Inflammatory macrophage (primary cell): ENCODE data around the gene SET.
A peak's percentile ranks its signal among the peaks of the same experiment; 100 is the strongest.
"Not testable (repeated sequence)": the region's sequence is repeated elsewhere in the genome, so short reads cannot be mapped to it uniquely, and the experiment has no call there.

ENCODE experiments used
- DNase-seq, 2 donors: peaks; one replicate each; pipeline ENCODE4 v3.0.0-alpha.2; 2020 to 2022

Gene SET

GRCh38 chr9:128687453-128687852, 1.6 kb upstream of the SET start:
- no peak for DNase-seq

DNA sequence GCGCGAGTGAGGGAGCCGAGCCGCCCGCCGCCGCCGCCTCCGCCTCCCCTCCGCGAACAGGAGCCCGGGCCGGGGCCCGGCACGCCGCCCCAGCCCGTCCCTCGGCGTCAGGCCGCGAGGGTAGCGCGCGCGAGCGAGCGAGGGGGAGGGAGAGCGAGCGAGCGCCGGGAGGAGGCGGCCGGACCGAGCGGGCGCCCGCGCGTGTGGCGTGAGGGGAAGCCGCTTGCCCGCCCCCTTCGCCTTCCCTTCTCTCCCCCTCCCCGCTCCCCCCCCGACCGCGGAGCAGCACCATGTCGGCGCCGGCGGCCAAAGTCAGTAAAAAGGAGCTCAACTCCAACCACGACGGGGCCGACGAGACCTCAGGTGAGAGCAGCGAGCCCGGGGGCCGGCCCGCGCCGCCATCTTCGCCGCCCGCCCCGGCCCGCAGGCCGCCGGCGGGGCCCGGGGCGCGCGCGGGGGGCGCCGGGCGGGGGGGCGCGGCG, 312 bp downstream of the SET start:
- no peak for DNase-seq

GRCh38 chr9:128689820-128690683, 1.0 kb downstream of the SET start:
- peak in 1 of 2 donors; percentile 22 for DNase-seq

DNA sequence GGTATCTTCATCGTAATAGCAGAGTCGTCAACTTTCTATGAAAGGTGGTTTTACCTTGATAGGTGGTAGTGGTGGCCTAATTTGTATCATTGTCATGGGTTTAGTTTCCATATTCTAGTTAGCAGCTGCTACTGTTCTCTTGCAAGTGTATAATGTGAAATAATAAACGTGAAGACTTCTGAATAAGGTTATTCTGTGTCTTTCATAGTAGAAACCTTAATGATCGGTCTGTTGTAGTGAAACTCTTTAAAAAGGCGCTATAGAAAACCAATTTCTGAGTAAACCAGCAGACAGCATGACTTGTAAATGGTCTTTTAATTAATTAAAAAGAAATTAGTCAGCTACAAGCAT, 1.6 kb downstream of the SET start:
- no peak for DNase-seq

DNA sequence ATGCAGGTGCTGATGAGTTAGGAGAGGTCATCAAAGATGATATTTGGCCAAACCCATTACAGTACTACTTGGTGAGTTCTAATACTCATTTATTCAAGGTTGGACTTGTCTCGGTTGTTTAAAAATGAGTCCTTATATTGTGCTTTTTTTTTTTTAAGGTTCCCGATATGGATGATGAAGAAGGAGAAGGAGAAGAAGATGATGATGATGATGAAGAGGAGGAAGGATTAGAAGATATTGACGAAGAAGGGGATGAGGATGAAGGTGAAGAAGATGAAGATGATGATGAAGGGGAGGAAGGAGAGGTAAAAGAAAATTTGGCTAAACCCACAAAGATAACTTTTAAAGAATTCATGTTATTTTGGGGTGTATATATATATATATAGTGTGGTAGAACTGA, 4.7 kb downstream of the SET start:
- DNase-seq = not testable (repeated sequence)

DNA sequence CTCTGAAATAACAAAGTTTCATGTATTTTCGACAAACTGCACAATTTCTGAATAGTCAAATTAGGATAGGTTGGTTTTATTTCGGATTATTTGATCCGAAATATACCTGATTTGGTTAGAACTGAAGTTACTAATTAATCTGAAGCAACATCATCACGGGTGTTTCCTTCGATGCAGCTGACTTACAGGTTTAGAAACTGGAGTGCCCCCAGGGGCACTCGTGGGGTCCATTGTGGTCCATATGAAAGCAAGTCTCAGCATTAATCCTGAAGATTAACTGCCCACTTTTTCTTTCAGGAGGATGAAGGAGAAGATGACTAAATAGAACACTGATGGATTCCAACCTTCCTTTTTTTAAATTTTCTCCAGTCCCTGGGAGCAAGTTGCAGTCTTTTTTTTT, 5.3 kb downstream of the SET start:
- DNase-seq = no peak

DNA sequence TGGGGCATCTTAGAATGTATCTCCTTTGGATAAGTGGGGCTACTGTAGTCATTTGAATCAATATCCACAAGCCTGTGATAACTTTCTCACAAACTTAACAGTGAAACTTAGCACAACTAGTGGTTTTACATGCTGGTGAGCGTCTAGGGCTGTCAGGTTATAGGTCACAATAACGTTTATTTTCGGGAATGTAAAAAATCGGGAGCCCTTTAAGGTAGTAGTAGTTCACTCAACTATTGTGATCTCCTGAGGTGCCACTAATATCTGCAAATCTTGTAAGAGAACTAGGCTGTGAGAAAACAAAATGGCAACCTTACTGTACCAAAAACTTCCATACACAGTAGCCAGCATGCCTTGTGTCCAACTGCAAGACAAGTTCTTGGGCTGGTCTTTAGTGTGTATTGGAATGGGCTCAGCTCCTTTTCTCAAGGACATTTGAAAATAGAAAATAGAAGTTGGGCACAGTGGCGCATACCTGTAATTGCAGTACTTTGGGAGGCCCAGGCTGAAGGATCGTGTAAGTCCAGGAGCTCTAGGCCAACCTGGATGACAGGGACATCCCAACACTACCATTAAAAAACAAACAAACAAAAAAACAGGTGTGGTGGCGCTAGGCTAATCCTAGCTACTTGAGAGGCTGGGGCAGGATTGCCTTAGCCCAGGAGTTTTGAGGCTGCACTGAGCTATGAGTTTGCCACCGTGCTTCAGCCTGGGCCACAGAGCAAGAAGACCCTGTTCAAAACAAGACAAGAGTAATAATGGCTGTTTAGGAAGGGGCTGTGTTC, 8.1 kb downstream of the SET start:
- no peak for DNase-seq

DNA sequence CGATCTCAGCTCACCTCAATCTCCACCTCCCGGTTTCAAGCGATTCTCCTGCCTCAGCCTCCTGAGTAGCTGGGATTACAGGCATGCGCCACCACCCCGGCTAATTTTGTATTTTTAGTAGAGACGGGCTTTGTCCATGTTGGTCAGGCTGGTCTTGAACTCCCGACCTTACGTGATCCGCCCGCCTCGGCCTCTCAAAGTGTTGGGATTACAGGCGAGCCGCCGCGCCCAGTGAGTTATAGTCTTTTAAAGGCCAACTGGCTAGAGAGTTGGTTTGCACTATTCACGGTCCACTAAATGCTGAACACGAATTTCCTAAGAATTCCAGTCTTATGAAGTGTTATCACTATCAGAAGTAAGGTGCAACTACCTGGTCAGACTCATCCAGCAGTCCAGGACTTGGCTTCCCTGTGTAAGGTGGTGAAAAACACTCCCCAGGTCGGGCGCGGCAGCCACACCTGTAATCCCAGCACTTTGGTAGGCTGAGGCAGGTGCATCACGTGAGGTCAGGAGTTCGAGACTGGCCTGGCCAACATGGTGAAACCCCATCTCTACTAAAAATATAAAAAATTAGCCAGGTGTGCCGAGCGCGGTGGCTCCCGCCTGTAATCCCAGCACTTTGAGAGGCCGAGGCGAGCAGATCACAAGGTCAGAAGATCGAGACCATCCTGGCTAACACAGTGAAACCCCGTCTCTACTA, 10.2 kb downstream of the SET start:
- DNase-seq = not testable (repeated sequence)

- no peak for DNase-seq
Observed at GRCh38 chr9:128701227-128701854, 12.3 kb downstream of the SET start.

DNA sequence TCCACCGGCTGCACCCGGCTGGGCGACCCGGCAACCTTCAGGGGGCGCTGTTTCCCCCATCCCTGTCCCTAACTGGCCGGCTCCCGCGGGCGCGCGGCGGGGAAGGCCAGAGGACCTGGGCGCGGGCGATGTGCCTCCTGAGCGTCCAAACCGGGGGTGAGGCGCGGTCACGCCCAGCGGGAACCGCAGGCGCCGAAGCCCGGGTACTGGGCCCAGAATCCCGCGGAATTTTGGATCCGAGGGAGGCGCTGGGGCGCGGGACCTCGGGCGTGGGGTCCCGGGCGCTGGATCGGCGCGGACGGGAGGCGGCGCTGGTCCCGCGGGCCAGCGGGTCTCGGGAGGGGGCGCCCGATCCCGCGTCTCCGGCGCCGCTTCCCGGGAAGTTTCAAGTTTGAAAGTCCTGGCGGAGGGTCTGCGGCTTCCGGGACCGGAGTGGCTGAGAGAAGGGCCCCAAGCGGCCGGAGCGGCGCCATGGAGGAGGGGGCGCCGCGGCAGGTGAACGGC, 13.5 kb downstream of the SET start, which contains the start of gene PKN3:
Gene PKN3 (plus strand): TSS at position 59 of the 504 bp plus-strand sequence. CDS start 413 bp downstream, at position 472.
- DNase-seq = peak; percentile 79 to 84

DNA sequence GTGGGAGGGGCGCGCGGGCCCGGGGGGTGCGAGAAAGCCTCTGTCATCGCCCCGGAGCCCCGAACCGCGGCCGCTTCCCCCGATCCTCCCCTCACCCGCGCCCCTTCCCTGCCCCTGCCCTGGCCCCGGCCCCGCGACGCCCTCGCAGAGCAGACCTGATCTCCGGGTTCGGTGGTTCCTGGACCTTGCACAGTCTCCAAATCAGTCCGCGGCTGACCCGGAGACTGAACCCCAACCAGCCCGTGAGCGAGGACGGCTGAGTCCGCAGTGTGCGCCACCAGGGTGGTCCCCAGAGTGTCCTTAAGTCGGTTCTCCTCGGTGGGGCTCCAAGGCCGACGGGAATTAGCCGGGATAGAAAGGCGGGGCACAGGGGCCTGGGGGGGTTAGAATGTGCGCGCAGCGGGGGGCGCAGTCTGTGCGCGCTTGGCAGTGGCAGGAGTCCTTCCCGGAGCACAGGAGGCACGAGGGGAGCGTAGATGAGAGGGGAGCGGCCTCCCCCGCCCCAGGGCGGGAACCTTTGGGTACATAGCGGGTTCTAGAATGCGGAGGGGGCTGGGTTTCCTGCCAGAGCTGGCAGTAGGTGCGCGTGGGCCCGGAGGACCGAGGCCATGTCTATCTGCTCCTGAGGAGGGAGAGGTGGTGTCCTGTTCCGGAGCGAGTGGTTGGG, 14.1 kb downstream of the SET start:
- DNase-seq = no peak

GRCh38 chr9:128703616-128704355, 14.8 kb downstream of the SET start:
- DNase-seq = no peak

- DNase-seq = no peak
Observed at GRCh38 chr9:128704356-128704670, 15.3 kb downstream of the SET start.

DNA sequence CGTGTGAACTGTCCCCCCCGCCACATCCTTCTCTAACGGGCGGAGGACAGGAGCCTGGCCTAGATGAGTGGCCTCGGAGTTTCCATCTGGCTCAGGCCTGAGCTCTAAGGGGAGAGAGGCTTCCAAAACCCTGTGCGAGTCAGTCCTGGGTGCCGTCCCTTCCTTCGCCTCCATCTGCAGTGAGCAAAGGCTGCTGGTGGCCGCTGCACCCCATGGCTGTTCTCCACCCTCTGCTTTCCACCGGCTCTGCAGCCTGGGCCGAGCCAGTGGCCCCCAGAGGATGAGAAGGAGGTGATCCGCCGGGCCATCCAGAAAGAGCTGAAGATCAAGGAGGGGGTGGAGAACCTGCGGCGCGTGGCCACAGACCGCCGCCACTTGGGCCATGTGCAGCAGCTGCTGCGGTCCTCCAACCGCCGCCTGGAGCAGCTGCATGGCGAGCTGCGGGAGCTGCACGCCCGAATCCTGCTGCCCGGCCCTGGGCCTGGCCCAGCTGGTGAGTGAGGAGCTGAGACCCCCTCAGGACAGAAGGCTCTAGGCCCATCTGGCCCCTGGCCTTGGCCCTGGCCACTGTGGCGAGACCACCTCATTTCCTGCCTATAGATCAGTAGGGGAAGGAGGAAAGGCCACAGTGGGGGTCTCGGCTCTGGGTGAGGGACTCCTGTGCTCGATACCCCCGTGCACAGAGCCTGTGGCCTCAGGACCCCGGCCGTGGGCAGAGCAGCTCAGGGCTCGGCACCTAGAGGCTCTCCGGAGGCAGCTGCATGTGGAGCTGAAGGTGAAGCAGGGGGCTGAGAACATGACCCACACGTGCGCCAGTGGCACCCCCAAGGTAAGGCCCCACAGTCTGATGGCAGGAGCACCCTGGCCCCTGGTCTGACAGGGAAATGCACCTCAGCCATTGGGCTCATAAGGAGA, 16.3 kb downstream of the SET start:
- DNase-seq = no peak

GRCh38 chr9:128706045-128706444, 17.0 kb downstream of the SET start:
- DNase-seq = no peak

DNA sequence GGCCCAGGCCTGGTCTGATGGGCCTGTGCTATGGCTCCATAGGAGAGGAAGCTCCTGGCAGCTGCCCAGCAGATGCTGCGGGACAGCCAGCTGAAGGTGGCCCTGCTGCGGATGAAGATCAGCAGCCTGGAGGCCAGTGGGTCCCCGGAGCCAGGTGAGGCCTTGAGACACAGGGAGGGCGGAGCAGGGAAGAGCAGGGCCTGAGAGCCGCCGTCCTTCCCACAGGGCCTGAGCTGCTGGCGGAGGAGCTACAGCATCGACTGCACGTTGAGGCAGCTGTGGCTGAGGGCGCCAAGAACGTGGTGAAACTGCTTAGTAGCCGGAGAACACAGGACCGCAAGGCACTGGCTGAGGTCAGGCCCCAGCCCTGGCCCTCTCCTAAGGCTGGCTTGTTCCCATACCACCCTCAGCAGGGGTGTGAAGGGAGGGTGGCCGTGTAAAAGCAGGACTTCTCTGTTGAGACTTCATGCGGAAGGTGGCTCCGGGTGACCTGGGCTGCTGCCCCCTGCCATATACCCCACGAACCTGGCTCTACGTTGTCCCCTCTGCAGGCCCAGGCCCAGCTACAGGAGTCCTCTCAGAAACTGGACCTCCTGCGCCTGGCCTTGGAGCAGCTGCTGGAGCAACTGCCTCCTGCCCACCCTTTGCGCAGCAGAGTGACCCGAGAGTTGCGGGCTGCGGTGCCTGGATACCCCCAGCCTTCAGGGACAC, 17.8 kb downstream of the SET start:
- DNase-seq = no peak

DNA sequence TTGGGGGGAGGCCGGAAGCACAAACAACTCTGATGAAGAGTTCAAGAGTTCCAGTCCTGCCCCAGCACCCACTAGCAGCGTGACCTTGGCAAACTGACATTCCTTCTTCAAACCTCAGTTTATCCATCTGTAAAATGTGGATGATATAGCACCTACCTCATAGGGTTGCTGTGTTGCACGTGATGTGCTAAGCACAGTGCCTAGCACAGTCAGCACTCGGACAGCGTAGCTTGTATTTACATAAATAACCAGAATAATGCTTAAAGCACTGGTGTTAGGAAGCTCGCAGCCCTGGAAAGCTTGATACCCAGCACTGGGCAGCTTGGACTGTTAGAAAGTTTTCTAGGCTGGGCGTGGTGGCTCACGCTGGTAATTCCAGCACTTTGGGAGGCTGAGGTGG, 18.4 kb downstream of the SET start:
- no peak for DNase-seq

DNA sequence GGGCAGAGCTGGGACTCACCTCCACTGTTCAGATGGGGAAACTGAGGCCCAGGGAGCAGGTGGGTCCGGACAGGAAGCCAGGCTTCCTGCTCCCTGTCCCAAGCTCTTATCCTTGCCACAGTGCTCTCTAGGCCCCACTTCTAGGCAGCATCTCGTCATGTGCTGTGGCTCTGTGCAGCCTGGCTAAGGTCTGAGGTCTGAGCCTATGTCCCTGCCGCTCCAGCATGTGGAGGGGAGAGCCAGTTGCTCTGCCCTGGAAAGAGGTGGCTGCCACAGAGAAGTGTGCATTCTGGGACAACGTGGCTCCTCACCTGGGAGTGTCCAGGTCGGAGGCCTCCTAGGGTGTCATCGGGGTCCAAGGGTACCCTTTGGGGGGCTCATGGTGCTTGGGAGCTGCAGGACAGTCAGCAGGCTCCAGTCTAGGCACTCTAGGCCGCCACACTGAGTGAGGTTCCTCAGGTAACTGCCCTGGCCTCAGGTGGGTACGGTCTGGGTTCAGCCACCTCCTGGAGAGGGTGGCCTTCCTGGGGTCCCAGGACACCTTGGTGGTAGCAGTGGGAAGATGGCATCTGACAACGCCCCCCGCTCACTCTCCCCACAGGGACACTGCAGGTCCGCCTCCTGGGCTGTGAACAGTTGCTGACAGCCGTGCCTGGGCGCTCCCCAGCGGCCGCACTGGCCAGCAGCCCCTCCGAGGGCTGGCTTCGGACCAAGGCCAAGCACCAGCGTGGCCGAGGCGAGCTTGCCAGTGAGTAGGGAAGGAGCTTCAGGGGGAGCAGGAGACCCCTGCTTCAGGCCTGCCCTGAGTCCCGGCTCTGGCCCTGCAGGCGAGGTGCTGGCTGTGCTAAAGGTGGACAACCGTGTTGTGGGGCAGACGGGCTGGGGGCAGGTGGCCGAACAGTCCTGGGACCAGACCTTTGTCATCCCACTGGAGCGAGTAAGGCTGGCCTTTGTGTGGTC, 23.7 kb downstream of the SET start:
- DNase-seq = no peak
